Adipocyte (in vitro differentiated cells): ENCODE results near the gene CD3D.

Experiments used
- DNase-seq: peaks from one replicate; pipeline ENCODE4 v3.0.0-alpha.2; 2015; ENCODE audit warnings: low read depth
- H3K27me3 ChIP-seq: replicated peaks from 2 replicates; pipeline ENCODE4 v1.7.0; 2013; ENCODE audit warnings: mild to moderate bottlenecking, low read length, moderate library complexity; ENCODE audit not compliant: control insufficient read depth, insufficient read depth
- H3K36me3 ChIP-seq: 2 replicates; pipeline ENCODE4 v1.7.0; 2013; ENCODE audit warnings: low read length, mild to moderate bottlenecking, moderate library complexity; ENCODE audit not compliant: control insufficient read depth, insufficient read depth, severe bottlenecking
- H3K4me1 ChIP-seq: 2 replicates; pipeline ENCODE4 v1.7.0; 2013; ENCODE audit warnings: mild to moderate bottlenecking, low read length, moderate library complexity; ENCODE audit not compliant: control insufficient read depth, insufficient read depth
- H3K4me3 ChIP-seq: 2 replicates; pipeline ENCODE4 v1.7.0; 2013; ENCODE audit warnings: mild to moderate bottlenecking, low read length, moderate library complexity
- H3K9ac ChIP-seq: 2 replicates; pipeline ENCODE4 v1.7.0; 2013; ENCODE audit warnings: mild to moderate bottlenecking, low read length, moderate library complexity
- H3K9me3 ChIP-seq: 2 replicates; pipeline ENCODE4 v1.7.0; 2013; ENCODE audit warnings: mild to moderate bottlenecking, low read length, moderate library complexity; ENCODE audit not compliant: control insufficient read depth

CD3D gene

GRCh38 chr11:118339281-118339961 is 3.1 kb downstream of the CD3D start:
- Histone ChIP-seq H3K4me3 (no peak overlapping the region), H3K9ac (no peak overlapping the region), H3K27me3 (peaks cover 44% of the 10 kb centered on the region), H3K4me1 (no peaks in the 10 kb centered on the region), H3K36me3 (no peaks in the 10 kb centered on the region), H3K9me3 (no peaks in the 10 kb centered on the region)
- no peak for DNase-seq

GRCh38 chr11:118338637-118339061 is 3.9 kb downstream of the CD3D start:
- no peak overlapping the region for H3K9ac ChIP-seq
- H3K27me3 ChIP-seq: peaks cover 36% of the 10 kb centered on the region
- H3K4me1 ChIP-seq: no peaks in the 10 kb centered on the region
- no peaks in the 10 kb centered on the region for H3K9me3 ChIP-seq
- H3K36me3 ChIP-seq: no peaks in the 10 kb centered on the region
- H3K4me3 ChIP-seq: no peak overlapping the region
- DNase-seq: no peak

- no peak overlapping the region for H3K4me3 ChIP-seq
- H3K9ac ChIP-seq: no peak overlapping the region
- no peak for DNase-seq
- no peaks in the 10 kb centered on the region for H3K36me3 ChIP-seq
- H3K4me1 ChIP-seq: no peaks in the 10 kb centered on the region
- H3K27me3 ChIP-seq: peaks cover 10% of the 10 kb centered on the region
- no peaks in the 10 kb centered on the region for H3K9me3 ChIP-seq
Measured at GRCh38 chr11:118334745-118335144, 7.8 kb downstream of the CD3D start.

- no peak overlapping the region for H3K9ac ChIP-seq
- DNase-seq: no peak
- no peaks in the 10 kb centered on the region for H3K9me3 ChIP-seq
- no peaks in the 10 kb centered on the region for H3K4me1 ChIP-seq
- peaks cover 8% of the 10 kb centered on the region for H3K27me3 ChIP-seq
- no peak overlapping the region for H3K4me3 ChIP-seq
- no peaks in the 10 kb centered on the region for H3K36me3 ChIP-seq
Measured at GRCh38 chr11:118328745-118329144, 13.8 kb downstream of the CD3D start.

GRCh38 chr11:118325283-118325682 is 17.2 kb downstream of the CD3D start:
- H3K9ac ChIP-seq: no peak overlapping the region
- no peak overlapping the region for H3K4me3 ChIP-seq
- no peaks in the 10 kb centered on the region for H3K36me3 ChIP-seq
- H3K9me3 ChIP-seq: no peaks in the 10 kb centered on the region
- DNase-seq: no peak
- H3K27me3 ChIP-seq: peaks cover 15% of the 10 kb centered on the region
- no peaks in the 10 kb centered on the region for H3K4me1 ChIP-seq

GRCh38 chr11:118322721-118323120 is 19.8 kb downstream of the CD3D start:
- no peak for DNase-seq
- no peaks in the 10 kb centered on the region for H3K4me1 ChIP-seq
- H3K9ac ChIP-seq: no peak overlapping the region
- H3K9me3 ChIP-seq: no peaks in the 10 kb centered on the region
- no peak overlapping the region for H3K4me3 ChIP-seq
- H3K27me3 ChIP-seq: peaks cover 11% of the 10 kb centered on the region
- H3K36me3 ChIP-seq: no peaks in the 10 kb centered on the region

GRCh38 chr11:118321386-118322082 is 21.0 kb downstream of the CD3D start:
- peaks cover 18% of the 10 kb centered on the region for H3K27me3 ChIP-seq
- no peak overlapping the region for H3K4me3 ChIP-seq
- H3K4me1 ChIP-seq: peaks cover 3% of the 10 kb centered on the region
- H3K36me3 ChIP-seq: no peaks in the 10 kb centered on the region
- no peak for DNase-seq
- H3K9ac ChIP-seq: no peak overlapping the region
- H3K9me3 ChIP-seq: peaks cover 4% of the 10 kb centered on the region

- no peak for DNase-seq
- Histone ChIP-seq H3K4me3 (no peak overlapping the region), H3K27me3 (peaks cover 24% of the 10 kb centered on the region), H3K36me3 (no peaks in the 10 kb centered on the region), H3K4me1 (peaks cover 3% of the 10 kb centered on the region), H3K9ac (no peak overlapping the region), H3K9me3 (peaks cover 4% of the 10 kb centered on the region)
Measured at GRCh38 chr11:118320515-118320914, 22.0 kb downstream of the CD3D start.

GRCh38 chr11:118319337-118319707 is 23.2 kb downstream of the CD3D start:
- DNase-seq: no peak

GRCh38 chr11:118318581-118319336 is 23.7 kb downstream of the CD3D start:
- Histone ChIP-seq H3K27me3 (peaks cover 39% of the 10 kb centered on the region), H3K9ac (no peak overlapping the region), H3K9me3 (peaks cover 4% of the 10 kb centered on the region), H3K36me3 (no peaks in the 10 kb centered on the region), H3K4me3 (no peak overlapping the region), H3K4me1 (peaks cover 3% of the 10 kb centered on the region)
- no peak for DNase-seq

More at GRCh38 chr11:118319337-118319707, 23.2 kb downstream of the CD3D start:
- Histone ChIP-seq H3K9me3 (peaks cover 4% of the 10 kb centered on the region), H3K9ac (no peak overlapping the region), H3K27me3 (peaks cover 33% of the 10 kb centered on the region), H3K4me1 (peaks cover 3% of the 10 kb centered on the region), H3K36me3 (no peaks in the 10 kb centered on the region), H3K4me3 (no peak overlapping the region)

- Histone ChIP-seq H3K4me3 (no peak overlapping the region), H3K36me3 (no peaks in the 10 kb centered on the region), H3K9me3 (peaks cover 4% of the 10 kb centered on the region), H3K4me1 (peaks cover 6% of the 10 kb centered on the region), H3K27me3 (peaks cover 38% of the 10 kb centered on the region), H3K9ac (no peak overlapping the region)
- no peak for DNase-seq
Measured at GRCh38 chr11:118318124-118318523, 24.4 kb downstream of the CD3D start.
